ENCODE data around the gene SLC24A3. TPM values are rescaled to one million over a fixed set of nuclear protein-coding genes. Genes with fewer than 3 reads are reported as not detected.

The SLC24A3 gene
- total and polyA plus RNA-seq, 2 experiments from 2014 or later, result not detected

DNA sequence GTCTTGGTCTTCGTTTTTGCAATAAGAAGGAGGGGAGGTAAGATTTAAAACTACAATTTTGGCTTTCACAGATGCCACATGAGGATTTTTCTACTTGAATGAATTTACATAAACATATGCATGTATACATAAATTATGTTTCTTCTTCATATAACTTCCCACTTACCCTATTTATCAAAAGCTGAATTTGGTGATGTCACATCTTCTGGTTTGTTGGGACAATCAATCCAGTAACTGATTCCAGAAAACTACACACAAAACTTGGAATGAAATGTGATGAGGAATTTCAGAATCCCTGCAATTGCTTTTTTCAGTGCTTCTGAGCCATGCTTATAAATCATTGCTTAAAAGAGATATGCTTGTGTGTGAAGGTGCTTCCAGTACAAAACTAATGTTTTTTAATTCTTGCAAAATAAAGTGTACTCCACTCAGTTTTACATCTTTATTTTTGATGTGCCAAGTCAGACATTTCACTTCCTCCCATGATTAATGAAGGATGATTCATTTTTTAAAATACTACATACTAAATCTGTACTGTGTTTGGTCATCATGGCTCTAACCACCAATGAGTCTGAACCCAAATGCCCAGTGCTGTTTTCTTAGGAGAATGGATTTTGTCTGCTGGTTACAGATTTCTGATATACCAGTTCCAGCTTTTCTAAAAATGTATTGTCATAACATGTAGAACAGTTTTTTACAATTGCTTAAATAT, 513.5 kb downstream of the SLC24A3 start:
- in situ Hi-C loops (cut with MboI), result no loop called here
- Histone ChIP-seq H3K4me3 (no peak overlapping the region), H3K36me3 (ENCODE audit: low read depth) (no peaks in the 10 kb centered on the region), H3K9me3 (ENCODE audit: low read depth) (no peaks in the 10 kb centered on the region), H4K20me1 (ENCODE audit: insufficient read depth) (no peaks in the 10 kb centered on the region), H3K27me3 (replicated peaks; ENCODE audit: insufficient read depth) (no peaks in the 10 kb centered on the region), H3K4me2 (ENCODE audit: unreplicated experiment) (peak overlapping the region; percentile 26), H3F3A (ENCODE audit: insufficient read depth) (peaks cover 11% of the 10 kb centered on the region; the same call in 1 of the 2 replicates), H3K9ac (no peak overlapping the region), H3K9me2 (ENCODE audit: insufficient read depth) (no peaks in the 10 kb centered on the region), H3K79me2 (ENCODE audit: insufficient read depth) (no peaks in the 10 kb centered on the region), H3K27ac (no peak overlapping the region), H3K4me1 (ENCODE audit: insufficient read depth) (peaks cover 14% of the 10 kb centered on the region), H2AFZ (no peak overlapping the region)
- DNase-seq, result peak; percentile 60
- TF ChIP-seq EZH2phosphoT487 (IDR thresholded peaks at IDR 0.05; ENCODE audit: insufficient read depth, low read depth) (no peak), EZH2 (IDR thresholded peaks at IDR 0.05; ENCODE audit: insufficient read depth, poor library complexity, severe bottlenecking) (no peak)
- WGBS, 2 experiments (ENCODE audit: low coverage in 1 of 2, low lambda C conversion rate in 2 of 2, missing lambda C conversion rate in 2 of 2), result 26 to 61% methylated on average over 1 of the region's 1 CpG

DNA sequence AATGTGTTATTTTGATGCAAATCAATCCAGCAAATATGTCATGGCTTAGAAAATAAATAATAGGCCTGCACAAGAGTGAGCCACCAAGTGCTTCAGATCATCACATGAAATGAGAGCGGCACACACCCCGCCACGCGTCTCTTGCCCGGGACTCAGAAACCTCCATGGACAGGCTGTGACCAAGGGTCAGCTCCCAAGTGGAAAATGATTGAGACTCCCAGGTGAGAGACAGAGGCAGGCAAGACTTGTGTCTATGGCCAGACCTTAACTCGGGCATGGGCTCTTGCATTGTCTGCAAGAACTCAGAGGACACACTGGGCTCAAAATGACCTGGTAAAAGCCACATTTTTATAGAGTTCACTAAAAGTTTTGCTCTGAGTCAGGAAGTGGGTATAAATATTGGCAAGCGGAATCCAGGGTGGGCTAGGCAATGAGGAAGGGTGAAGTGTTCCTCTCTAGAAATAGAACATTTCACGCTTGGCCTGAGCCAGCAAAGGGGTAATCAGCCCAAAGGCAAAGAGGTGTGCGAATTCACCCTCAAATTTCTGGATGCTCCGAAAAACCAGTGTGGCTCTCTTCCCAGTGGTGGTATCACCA, 514.9 kb downstream of the SLC24A3 start:
- Histone ChIP-seq H3K9me3 (ENCODE audit: low read depth) (no peaks in the 10 kb centered on the region), H3K4me2 (ENCODE audit: unreplicated experiment) (no peak overlapping the region), H3K27ac (no peak overlapping the region), H3K4me3 (no peak overlapping the region), H3K36me3 (ENCODE audit: low read depth) (no peaks in the 10 kb centered on the region), H3K27me3 (replicated peaks; ENCODE audit: insufficient read depth) (no peaks in the 10 kb centered on the region), H3K4me1 (ENCODE audit: insufficient read depth) (peaks cover 14% of the 10 kb centered on the region), H4K20me1 (ENCODE audit: insufficient read depth) (no peaks in the 10 kb centered on the region), H2AFZ (no peak overlapping the region), H3K9ac (no peak overlapping the region), H3F3A (ENCODE audit: insufficient read depth) (peaks cover 11% of the 10 kb centered on the region; the same call in 1 of the 2 replicates), H3K9me2 (ENCODE audit: insufficient read depth) (no peaks in the 10 kb centered on the region), H3K79me2 (ENCODE audit: insufficient read depth) (no peaks in the 10 kb centered on the region)
- DNase-seq, result no peak
- TF ChIP-seq EZH2 (IDR thresholded peaks at IDR 0.05; ENCODE audit: insufficient read depth, poor library complexity, severe bottlenecking) (no peak), EZH2phosphoT487 (IDR thresholded peaks at IDR 0.05; ENCODE audit: insufficient read depth, low read depth) (no peak)
- in situ Hi-C loops (cut with MboI), result no loop called here
- 94 to 97% methylated on average over 10 of the region's 10 CpGs for WGBS, 2 experiments (ENCODE audit: low coverage in 1 of 2, low lambda C conversion rate in 2 of 2, missing lambda C conversion rate in 2 of 2)

DNA sequence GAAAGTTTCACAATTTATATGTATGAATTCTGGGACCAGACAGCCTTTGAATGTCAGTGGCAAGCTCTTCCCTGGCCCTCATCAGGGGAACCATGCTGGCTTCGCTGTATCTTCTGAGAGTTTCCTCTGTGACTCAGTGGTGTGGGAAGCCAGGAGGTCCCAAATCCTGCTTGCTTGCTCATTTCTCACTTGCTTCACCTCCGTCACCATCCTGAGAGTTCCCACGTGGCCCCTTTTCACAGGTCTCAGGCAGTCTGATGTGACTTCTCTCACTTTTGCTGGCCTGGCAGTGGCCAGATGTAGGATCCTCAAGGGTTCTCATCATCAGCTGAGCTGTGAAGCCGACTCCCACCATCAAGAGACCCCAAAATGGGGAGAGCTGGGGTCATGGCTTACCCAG, 517.2 kb downstream of the SLC24A3 start:
- in situ Hi-C loops (cut with MboI), result no loop called here
- no peak overlapping the region for H3K4me2 ChIP-seq (ENCODE audit: unreplicated experiment)
- no peaks in the 10 kb centered on the region for H3K27me3 ChIP-seq (replicated peaks; ENCODE audit: insufficient read depth)
- TF ChIP-seq EZH2 (IDR thresholded peaks at IDR 0.05; ENCODE audit: insufficient read depth, poor library complexity, severe bottlenecking), result no peak
- TF ChIP-seq EZH2phosphoT487 (IDR thresholded peaks at IDR 0.05; ENCODE audit: insufficient read depth, low read depth), result no peak
- H3K79me2 ChIP-seq (ENCODE audit: insufficient read depth), result no peaks in the 10 kb centered on the region
- H3K4me1 ChIP-seq (ENCODE audit: insufficient read depth), result peaks cover 14% of the 10 kb centered on the region
- H3K9me2 ChIP-seq (ENCODE audit: insufficient read depth), result no peaks in the 10 kb centered on the region
- no peak overlapping the region for H3K9ac ChIP-seq
- 62 to 65% methylated on average over 4 of the region's 4 CpGs for WGBS, 2 experiments (ENCODE audit: low coverage in 1 of 2, low lambda C conversion rate in 2 of 2, missing lambda C conversion rate in 2 of 2)
- no peak overlapping the region for H2AFZ ChIP-seq
- no peak overlapping the region for H3K27ac ChIP-seq
- no peaks in the 10 kb centered on the region for H3K36me3 ChIP-seq (ENCODE audit: low read depth)
- no peaks in the 10 kb centered on the region for H3K9me3 ChIP-seq (ENCODE audit: low read depth)
- peak; percentile 6 for DNase-seq
- no peak overlapping the region for H3K4me3 ChIP-seq
- H4K20me1 ChIP-seq (ENCODE audit: insufficient read depth), result no peaks in the 10 kb centered on the region
- peaks cover 11% of the 10 kb centered on the region; the same call in 1 of the 2 replicates for H3F3A ChIP-seq (ENCODE audit: insufficient read depth)

GRCh38 chr20:19730706-19731105, 518.3 kb downstream of the SLC24A3 start:
- Histone ChIP-seq H3K4me3 (no peak overlapping the region), H3K79me2 (ENCODE audit: insufficient read depth) (no peaks in the 10 kb centered on the region), H3K27me3 (replicated peaks; ENCODE audit: insufficient read depth) (no peaks in the 10 kb centered on the region), H3K9me3 (ENCODE audit: low read depth) (no peaks in the 10 kb centered on the region), H3K4me2 (ENCODE audit: unreplicated experiment) (no peak overlapping the region), H3K27ac (no peak overlapping the region), H3K4me1 (ENCODE audit: insufficient read depth) (peaks cover 20% of the 10 kb centered on the region), H3K9ac (no peak overlapping the region), H4K20me1 (ENCODE audit: insufficient read depth) (no peaks in the 10 kb centered on the region), H2AFZ (no peak overlapping the region), H3K36me3 (ENCODE audit: low read depth) (no peaks in the 10 kb centered on the region), H3F3A (ENCODE audit: insufficient read depth) (peaks cover 16% of the 10 kb centered on the region; the same call in 1 of the 2 replicates), H3K9me2 (ENCODE audit: insufficient read depth) (no peaks in the 10 kb centered on the region)
- no peak for TF ChIP-seq EZH2phosphoT487 (IDR thresholded peaks at IDR 0.05; ENCODE audit: insufficient read depth, low read depth)
- no peak for TF ChIP-seq EZH2 (IDR thresholded peaks at IDR 0.05; ENCODE audit: insufficient read depth, poor library complexity, severe bottlenecking)
- no peak for DNase-seq
- WGBS, 2 experiments (ENCODE audit: low coverage in 1 of 2, low lambda C conversion rate in 2 of 2, missing lambda C conversion rate in 2 of 2), result 73 to 75% methylated on average over 7 of the region's 7 CpGs
- in situ Hi-C loops (cut with MboI), result no loop called here
